Gastrocnemius medialis (tissue), 4 donors: ENCODE data around the gene DIAPH1. TPM values are rescaled to one million over a fixed set of nuclear protein-coding genes. Genes with fewer than 3 reads are reported as not detected.
A peak's percentile ranks its signal among the peaks of the same experiment; 100 is the strongest.

Experiments
- ATAC-seq, 2 donors: fragments of 150-250 bp; one replicate each; pipeline ENCODE4 v1.9.1; 2016
- DNase-seq, 2 donors: peaks; one replicate each; pipeline ENCODE4 v3.0.0-alpha.2; 2019
- H3K27ac ChIP-seq, 4 donors: fragments of 200-600 bp; sonication (generic); 1 replicate in 1 of 4; 2 replicates in 3 of 4; pipeline ENCODE4 v1.5.1; 2016 to 2018; ENCODE audit warnings: mild to moderate bottlenecking in 2 of 4, moderate library complexity in 1 of 4
- H3K27me3 ChIP-seq, 3 donors: fragments of 200-600 bp; sonication (generic) in 2 of 3; 1 replicate in 1 of 3; 2 replicates in 2 of 3; pipeline versions ENCODE4 v1.5.1 to v1.6.0; 2016 to 2019; ENCODE audit warnings: mild to moderate bottlenecking in 1 of 3, moderate library complexity in 1 of 3
- H3K36me3 ChIP-seq, 2 donors: fragments of 200-600 bp; sonication (generic) in 1 of 2; one replicate each; pipeline ENCODE4 v1.5.1; 2017 to 2018
- H3K4me1 ChIP-seq, 2 donors: fragments of 200-600 bp; sonication (generic) in 1 of 2; one replicate each; pipeline ENCODE4 v1.5.1; 2016 to 2017; ENCODE audit warnings: mild to moderate bottlenecking in 2 of 2
- H3K4me3 ChIP-seq, 4 donors: fragments of 200-600 bp; sonication (generic) in 3 of 4; 1 replicate in 1 of 4; 2 replicates in 3 of 4; pipeline ENCODE4 v1.5.1; 2016 to 2019; ENCODE audit warnings: mild to moderate bottlenecking in 2 of 4
- H3K9me3 ChIP-seq, 3 donors: fragments of 200-600 bp; sonication (generic) in 2 of 3; 1 replicate in 1 of 3; 2 replicates in 2 of 3; pipeline ENCODE4 v1.5.1; 2016 to 2019
- POLR2A ChIP-seq, 2 donors: fragments of 450-650 bp; IDR thresholded peaks; one replicate each; pipeline ENCODE4 v1.6.1; 2017; ENCODE audit warnings: antibody characterized with exemption in 2 of 2, mild to moderate bottlenecking in 2 of 2, moderate library complexity in 2 of 2
- in situ Hi-C, 4 donors: fragments of 200-750 bp; cut with MboI; loops; one replicate each; pipeline versions ENCODE4 v1.15.0 to v1.8.0; 2017; ENCODE audit warnings: low sequenced_read_pairs in 4 of 4
- intact Hi-C: fragments of 100-400 bp; cut with DNase I; formaldehyde crosslinking; loops from one replicate; pipeline ENCODE4 v1.15.1; 2023; ENCODE audit warnings: low total_unique reads
- total RNA-seq, 4 donors: library from RNA; depleted of rRNA; stranded (reverse); fragments of >200 nt; gene quantifications; one replicate each; pipeline versions ENCODE4 v1.1.0 to v1.2.3, GENCODE V29; 2016
- TF ChIP-seq, protein P1 (sequence below), 5 experiments: fragments of 450-650 bp in 3 of 5; fragments of 200-600 bp in 2 of 5; sonication (generic) in 2 of 5; IDR thresholded peaks in 4 of 5; conservative IDR thresholded peaks in 1 of 5; 1 replicate in 4 of 5; 2 replicates in 1 of 5; pipeline ENCODE4 v1.5.1; 2016 to 2019; ENCODE audit warnings: antibody characterized with exemption in 5 of 5, mild to moderate bottlenecking in 3 of 5, moderate library complexity in 3 of 5

DIAPH1 gene
- total RNA-seq, 4 donors from 2014 or later, result 98.3 to 324 (median 214) TPM

DNA sequence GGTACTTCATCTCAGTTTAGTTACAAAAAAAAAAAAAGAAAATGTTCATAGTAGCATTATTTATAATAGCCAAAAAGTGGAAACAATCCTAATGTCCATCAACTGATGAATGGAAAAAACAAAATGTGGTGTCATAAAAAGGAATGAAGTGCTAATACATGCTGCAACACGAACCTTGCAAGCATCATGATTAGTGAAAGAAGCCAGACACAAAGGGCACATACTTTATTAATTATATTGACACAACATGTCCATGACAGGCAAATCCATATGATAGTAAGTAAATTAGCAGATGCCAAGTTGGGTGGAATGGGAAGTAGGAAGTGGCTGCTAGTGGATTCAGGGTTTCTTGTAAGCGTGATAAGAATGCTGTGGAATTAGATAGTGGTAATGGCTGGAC lies 75.7 kb downstream of the DIAPH1 start:
- peaks cover 0 to 10% (median 3%) of the 10 kb centered on the region in 3 donors for H3K9me3 ChIP-seq
- ATAC-seq, result no peak
- no peaks in the 10 kb centered on the region for H3K27me3 ChIP-seq
- H3K4me1 ChIP-seq, result no peaks in the 10 kb centered on the region
- H3K36me3 ChIP-seq, result peaks cover 0 to 43% of the 10 kb centered on the region in 2 donors
- intact Hi-C loops (no loop called here), in situ Hi-C loops (no loop called here)
- TF ChIP-seq POLR2A (IDR thresholded peaks at IDR 0.05), result no peak
- TF ChIP-seq, protein P1, sequence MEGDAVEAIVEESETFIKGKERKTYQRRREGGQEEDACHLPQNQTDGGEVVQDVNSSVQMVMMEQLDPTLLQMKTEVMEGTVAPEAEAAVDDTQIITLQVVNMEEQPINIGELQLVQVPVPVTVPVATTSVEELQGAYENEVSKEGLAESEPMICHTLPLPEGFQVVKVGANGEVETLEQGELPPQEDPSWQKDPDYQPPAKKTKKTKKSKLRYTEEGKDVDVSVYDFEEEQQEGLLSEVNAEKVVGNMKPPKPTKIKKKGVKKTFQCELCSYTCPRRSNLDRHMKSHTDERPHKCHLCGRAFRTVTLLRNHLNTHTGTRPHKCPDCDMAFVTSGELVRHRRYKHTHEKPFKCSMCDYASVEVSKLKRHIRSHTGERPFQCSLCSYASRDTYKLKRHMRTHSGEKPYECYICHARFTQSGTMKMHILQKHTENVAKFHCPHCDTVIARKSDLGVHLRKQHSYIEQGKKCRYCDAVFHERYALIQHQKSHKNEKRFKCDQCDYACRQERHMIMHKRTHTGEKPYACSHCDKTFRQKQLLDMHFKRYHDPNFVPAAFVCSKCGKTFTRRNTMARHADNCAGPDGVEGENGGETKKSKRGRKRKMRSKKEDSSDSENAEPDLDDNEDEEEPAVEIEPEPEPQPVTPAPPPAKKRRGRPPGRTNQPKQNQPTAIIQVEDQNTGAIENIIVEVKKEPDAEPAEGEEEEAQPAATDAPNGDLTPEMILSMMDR (IDR thresholded peaks at IDR 0.05 in 4 of 5, conservative IDR thresholded peaks at IDR 0.05 in 1 of 5), result no peak
- H3K27ac ChIP-seq, result no peak overlapping the region
- H3K4me3 ChIP-seq, result no peak overlapping the region
- no peak for DNase-seq

DNA sequence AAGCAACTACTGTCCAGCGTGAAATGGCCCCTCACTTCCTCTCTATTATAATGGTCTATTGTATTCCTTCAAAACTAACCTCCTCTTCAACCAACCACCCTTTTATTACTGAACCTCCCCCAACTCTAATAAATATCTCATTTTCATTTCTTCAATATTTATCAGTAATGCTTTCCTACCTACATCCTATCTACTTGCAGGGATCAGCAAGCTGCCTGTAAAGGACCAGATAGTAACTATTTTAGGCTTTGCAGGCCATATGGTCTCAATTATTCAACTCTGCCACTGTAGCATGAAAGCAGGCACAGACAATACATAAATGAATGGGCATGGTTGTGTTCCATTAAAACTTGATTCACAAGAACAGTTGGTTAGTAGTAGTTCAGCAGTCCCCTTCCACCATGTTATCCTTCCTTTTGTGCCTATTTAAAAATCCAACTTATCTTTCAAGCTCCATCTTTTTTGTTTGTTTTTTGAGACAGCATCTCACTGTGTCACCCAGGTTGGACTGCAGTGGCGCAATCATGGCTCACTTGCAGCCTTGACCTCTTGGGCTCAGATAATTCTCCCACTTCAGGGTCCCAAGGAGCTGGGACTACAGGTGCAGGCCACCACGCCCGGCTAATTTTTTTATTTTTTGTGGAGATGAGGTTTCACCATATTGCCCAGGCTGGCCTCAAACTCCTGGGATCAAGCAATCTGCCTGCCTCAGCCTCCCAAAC lies 84.1 kb downstream of the DIAPH1 start:
- DNase-seq (no peak), ATAC-seq (no peak)
- intact Hi-C loops (no loop called here), in situ Hi-C loops (no loop called here)
- H3K27me3 ChIP-seq, result no peaks in the 10 kb centered on the region
- H3K4me3 ChIP-seq, result no peak overlapping the region
- no peaks in the 10 kb centered on the region for H3K9me3 ChIP-seq
- H3K4me1 ChIP-seq, result peaks cover 8 to 13% of the 10 kb centered on the region in 2 donors
- no peak overlapping the region for H3K27ac ChIP-seq
- TF ChIP-seq POLR2A (IDR thresholded peaks at IDR 0.05), result no peak
- TF ChIP-seq, protein P1 (IDR thresholded peaks at IDR 0.05 in 4 of 5, conservative IDR thresholded peaks at IDR 0.05 in 1 of 5), result no peak
- H3K36me3 ChIP-seq, result peaks cover 0 to 31% of the 10 kb centered on the region in 2 donors

DNA sequence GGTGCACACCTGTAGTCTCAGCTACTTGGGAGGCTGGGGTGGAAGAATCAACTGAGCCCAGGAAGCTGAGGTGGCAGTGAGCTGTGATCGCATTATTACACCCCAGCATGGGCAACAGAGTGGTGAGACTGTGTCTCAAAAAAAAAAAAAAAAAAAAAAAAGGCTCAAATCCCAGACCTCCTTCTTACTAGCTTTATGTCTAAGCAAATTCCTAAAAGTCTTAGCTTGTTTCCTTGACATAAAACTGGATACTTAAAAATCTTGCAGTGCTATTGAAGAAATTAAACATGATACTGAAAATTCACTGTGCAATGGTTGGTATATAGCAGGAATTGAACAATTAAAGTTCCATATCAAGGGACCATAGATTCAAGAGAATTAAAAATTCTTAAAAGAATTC lies 84.9 kb downstream of the DIAPH1 start:
- Histone ChIP-seq H3K9me3 (no peaks in the 10 kb centered on the region), H3K4me3 (no peak overlapping the region), H3K27me3 (no peaks in the 10 kb centered on the region), H3K27ac (peak overlapping the region in 1 of 4 donors; percentile 10), H3K4me1 (peaks cover 15 to 20% of the 10 kb centered on the region in 2 donors), H3K36me3 (peaks cover 0 to 31% of the 10 kb centered on the region in 2 donors)
- intact Hi-C loops, result no loop called here
- TF ChIP-seq, protein P1 (IDR thresholded peaks at IDR 0.05 in 4 of 5, conservative IDR thresholded peaks at IDR 0.05 in 1 of 5), result no peak
- no peak for TF ChIP-seq POLR2A (IDR thresholded peaks at IDR 0.05)
- DNase-seq, result no peak
- in situ Hi-C loops, result no loop called here
- ATAC-seq, result no peak

DNA sequence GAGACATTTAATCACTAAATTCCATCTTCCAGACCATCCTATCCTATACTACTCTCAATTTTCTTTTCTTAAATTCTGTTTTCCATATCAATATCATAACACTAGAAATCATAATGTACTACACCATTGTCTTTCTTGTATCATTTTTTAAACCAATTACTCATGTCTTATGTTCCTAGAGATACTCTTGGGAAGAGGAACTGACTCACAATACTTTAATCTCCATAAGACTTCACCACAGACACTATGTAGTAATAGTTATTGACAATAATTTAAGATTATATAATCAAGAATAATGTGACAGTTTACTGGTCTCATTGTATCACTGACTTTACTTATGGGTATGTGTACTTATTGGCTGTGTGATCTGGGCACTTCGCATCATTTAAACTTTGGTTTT lies 86.1 kb downstream of the DIAPH1 start:
- Histone ChIP-seq H3K4me1 (peaks cover 24 to 30% of the 10 kb centered on the region in 2 donors), H3K27me3 (no peaks in the 10 kb centered on the region), H3K36me3 (peaks cover 0 to 41% of the 10 kb centered on the region in 2 donors), H3K4me3 (no peak overlapping the region), H3K27ac (peak overlapping the region in 1 of 4 donors; percentile 20), H3K9me3 (no peaks in the 10 kb centered on the region)
- TF ChIP-seq POLR2A (IDR thresholded peaks at IDR 0.05), result no peak
- TF ChIP-seq, protein P1 (IDR thresholded peaks at IDR 0.05 in 4 of 5, conservative IDR thresholded peaks at IDR 0.05 in 1 of 5), result no peak
- intact Hi-C loops (no loop called here), in situ Hi-C loops (no loop called here)
- no peak for DNase-seq
- no peak for ATAC-seq
